ENCODE data around the gene ZNF837. TPM values are rescaled to one million over a fixed set of nuclear protein-coding genes. Genes with fewer than 3 reads are reported as not detected.

ZNF837 gene
- total RNA-seq, 1 donor from 2014 or later = 1.1 TPM

DNA sequence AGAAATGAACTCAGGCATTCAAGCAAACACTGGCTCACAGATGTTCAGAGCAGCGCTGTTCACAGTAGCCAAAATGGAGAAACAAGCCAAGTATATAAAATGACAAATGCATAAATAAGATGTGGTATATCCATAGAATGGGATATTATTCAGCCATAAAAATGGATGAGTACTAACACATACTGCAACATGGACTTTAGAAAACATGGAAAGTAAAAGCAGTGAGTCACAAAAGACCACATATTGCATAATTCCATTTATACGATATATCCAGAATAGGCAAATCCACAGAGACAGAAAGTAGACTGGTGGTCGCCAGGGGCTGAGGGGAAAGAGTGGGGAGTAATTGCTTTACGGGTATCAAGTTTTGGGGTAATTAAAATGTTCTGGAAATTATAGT lies 6.6 kb downstream of the ZNF837 start:
- intact Hi-C loops (cut with micrococcal nuclease) = no loop called here

- intact Hi-C loops (cut with micrococcal nuclease) = no loop called here
Observed at GRCh38 chr19:58372311-58373133, 8.3 kb downstream of the ZNF837 start.

- intact Hi-C loops (cut with micrococcal nuclease) = no loop called here
Observed at GRCh38 chr19:58368561-58369360, 12.1 kb downstream of the ZNF837 start.

DNA sequence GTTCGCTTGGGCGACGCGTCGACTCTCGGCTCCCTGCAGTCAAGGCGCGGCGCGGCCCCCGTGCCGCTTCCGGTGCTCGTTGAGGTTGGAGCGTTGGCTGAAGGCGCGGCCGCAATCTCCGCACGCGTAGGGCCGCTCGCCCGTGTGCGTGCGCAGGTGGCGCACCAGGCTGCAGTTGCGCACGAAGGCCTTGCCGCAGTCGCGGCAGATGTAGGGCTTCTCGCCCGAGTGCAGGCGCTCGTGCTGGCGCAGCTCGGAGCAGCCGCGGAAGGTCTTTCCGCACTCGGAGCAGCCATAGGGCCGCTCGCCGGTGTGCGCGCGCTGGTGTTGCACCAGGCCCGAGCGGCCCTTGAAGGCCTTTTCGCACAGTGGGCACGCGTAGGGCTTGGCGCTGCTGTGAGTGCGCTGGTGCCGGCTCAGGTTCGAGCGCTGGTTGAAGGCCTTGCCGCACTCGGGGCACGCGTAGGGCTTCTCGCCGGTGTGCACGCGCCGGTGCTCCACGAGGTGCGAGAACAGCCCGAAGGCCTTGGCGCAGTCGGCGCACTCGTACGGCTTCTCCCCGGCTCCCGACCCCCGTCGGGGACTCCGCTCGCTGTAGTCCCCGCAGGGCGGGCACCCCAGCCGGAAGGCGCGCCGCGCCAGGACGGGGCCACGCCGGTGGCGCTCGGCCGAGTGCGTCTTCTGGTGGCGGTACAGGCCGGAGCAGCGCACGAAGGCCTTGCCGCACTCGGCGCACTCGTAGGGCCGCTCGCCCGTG lies 13.0 kb downstream of the ZNF837 start:
- intact Hi-C loops (cut with micrococcal nuclease) = no loop called here

DNA sequence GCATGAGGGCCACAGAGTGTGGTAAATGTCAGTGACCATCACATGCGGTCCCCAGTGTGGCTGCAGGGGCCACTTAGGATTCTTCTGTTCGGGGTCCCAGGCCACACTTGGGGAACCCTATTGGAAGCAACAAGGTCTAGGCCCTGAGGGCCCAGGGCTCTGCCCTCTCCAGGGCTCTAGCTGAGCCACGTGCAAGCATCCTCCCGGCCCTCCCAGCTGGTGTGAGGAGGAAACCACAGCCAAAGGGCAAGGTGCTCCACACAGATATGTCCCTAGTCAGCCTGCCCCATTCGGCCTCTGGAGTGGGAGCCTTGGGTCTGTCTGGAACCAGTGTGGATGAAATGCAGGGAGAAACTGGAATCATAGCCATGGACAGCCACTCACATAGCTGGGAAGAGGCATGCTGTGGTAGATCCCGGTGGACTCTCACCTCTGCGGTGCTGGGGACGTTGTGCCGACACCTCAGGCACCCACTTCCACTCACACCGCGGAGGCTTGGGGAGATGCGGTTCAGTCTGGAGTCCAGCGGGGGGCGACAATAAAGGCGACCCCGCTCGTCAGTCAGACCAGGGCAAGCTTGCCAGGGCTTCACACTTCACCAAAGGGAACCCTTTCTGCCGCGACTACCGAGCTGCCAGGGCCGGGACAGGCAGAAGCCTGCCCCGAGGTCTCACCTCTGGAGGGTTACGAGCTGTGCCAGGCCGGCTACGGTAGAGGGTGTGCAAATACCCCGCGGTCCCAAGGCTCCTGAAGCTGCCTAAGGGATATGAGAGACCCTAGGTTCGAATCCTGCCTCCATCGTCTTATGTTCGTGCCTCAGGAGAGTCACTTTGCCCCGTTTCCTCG lies 14.0 kb downstream of the ZNF837 start:
- intact Hi-C loops (cut with micrococcal nuclease) = no loop called here

DNA sequence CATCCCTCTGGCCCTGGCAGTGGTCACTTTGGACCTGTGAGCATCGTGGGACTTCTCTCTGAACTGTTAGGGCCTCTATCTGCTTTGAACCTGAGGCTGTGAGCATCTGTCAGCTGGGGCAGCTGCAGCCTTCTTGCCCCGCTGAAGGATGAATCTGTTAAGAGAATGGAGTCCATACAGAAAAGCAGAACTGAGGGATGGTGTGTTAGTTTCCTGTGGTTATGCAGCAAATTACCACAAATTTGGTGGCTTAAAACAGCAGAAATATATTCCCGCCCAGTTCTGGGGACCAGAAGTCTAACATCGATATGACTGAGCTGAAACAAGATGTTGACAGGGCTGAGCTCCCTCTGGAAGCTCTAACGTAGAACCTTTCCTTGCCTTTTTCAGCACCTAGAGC lies 16.7 kb downstream of the ZNF837 start:
- intact Hi-C loops (cut with micrococcal nuclease) = no loop called here

- intact Hi-C loops (cut with micrococcal nuclease) = loop anchor here (1.0 kb wide), 12 partner anchors 15 to 182 kb away; partner anchors contain the start of genes ERVK3-1, RPS5, TRIM28 and ZBTB45
Observed at GRCh38 chr19:58362272-58362994, 18.4 kb downstream of the ZNF837 start, which contains the start of gene ZNF497. Gene ZNF497 (minus strand): TSS chr19:58362751. CDS start chr19:58357635, 5,116 bp downstream.

DNA sequence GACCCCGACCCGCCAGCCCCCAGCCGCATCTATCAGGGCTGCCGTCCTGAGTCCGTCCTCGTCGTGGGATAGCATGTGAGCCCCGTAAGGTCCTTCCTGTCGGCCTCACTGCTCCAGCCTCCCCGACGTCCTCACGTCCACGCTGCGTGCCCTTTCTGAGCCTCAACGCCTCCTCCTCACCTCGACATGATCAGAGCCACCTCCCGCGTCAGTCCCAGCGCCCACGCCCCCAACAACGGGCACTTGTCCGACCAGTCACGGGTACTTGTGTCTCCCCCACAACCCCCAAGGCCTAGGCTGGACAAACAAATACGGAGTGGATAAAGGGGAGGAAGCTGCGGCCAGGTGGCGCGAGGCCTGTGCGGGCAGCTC lies 18.9 kb downstream of the ZNF837 start:
- intact Hi-C loops (cut with micrococcal nuclease) = loop anchor here (1.0 kb wide), 12 partner anchors 15 to 182 kb away; partner anchors contain the start of genes ERVK3-1, RPS5, TRIM28 and ZBTB45

GRCh38 chr19:58357481-58358145 lies 23.2 kb downstream of the ZNF837 start:
- intact Hi-C loops (cut with micrococcal nuclease) = no loop called here

GRCh38 chr19:58356766-58357480 lies 23.9 kb downstream of the ZNF837 start:
- intact Hi-C loops (cut with micrococcal nuclease) = loop anchor here (1.0 kb wide), 1 partner anchor 10 kb away; no protein-coding TSS in a partner anchor

GRCh38 chr19:58355908-58356765 lies 24.7 kb downstream of the ZNF837 start:
- intact Hi-C loops (cut with micrococcal nuclease) = loop anchor here (1.0 kb wide), 1 partner anchor 9 kb away; no protein-coding TSS in a partner anchor

DNA sequence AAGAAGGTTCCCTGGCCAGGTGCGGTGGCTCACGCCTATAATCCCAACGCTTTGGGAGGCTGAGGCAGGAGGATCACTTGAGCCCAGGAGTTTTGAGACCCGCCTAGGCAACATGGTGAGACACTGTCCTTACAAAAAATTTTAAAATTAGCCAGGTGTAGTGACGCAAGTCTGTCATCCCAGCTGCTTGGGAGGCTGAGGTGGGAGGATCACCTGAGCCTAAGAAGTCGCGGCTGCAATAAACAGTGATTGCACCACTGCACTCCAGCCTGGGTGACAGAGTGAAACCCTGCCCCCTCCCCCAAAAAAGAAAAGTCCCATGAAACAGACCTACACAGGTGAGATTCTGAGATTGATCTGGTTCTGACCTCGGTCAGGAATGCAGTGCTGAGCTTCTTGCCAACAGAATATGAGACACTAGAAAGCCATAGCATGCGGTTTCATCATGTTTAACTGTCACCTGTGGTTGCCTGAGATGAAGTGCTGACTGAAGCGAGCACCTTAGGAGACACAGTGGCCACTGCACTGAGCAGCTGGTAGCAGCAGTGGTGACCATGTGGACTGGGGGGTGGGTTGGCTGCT lies 25.5 kb downstream of the ZNF837 start:
- intact Hi-C loops (cut with micrococcal nuclease) = no loop called here

DNA sequence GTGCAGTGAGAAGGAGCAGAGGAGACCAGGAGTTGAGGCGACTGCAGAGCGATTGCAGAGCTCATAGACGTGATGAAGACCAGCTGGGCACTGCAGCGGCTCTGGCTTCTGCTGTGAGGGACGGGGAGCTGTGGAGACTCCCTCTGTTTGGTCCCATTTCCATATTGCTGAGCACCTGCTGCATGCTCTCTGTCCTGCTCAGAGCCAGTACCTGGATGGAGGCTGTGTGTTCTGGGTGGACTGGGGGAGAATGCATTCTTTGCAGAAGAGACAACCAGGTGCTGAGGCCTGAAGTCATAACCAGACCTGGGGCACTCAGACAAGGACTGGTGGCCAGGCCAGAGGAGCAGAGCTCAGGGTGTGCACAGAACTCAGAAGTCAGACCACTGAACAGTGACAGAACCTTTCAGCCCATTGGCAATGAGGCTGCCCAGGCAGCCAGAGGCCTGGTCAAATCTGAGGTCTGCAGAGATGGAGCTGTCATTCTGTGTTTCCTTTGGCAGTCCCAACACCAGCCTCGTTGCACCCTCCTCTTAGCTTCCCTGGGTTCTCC lies 26.3 kb downstream of the ZNF837 start:
- intact Hi-C loops (cut with micrococcal nuclease) = no loop called here

DNA sequence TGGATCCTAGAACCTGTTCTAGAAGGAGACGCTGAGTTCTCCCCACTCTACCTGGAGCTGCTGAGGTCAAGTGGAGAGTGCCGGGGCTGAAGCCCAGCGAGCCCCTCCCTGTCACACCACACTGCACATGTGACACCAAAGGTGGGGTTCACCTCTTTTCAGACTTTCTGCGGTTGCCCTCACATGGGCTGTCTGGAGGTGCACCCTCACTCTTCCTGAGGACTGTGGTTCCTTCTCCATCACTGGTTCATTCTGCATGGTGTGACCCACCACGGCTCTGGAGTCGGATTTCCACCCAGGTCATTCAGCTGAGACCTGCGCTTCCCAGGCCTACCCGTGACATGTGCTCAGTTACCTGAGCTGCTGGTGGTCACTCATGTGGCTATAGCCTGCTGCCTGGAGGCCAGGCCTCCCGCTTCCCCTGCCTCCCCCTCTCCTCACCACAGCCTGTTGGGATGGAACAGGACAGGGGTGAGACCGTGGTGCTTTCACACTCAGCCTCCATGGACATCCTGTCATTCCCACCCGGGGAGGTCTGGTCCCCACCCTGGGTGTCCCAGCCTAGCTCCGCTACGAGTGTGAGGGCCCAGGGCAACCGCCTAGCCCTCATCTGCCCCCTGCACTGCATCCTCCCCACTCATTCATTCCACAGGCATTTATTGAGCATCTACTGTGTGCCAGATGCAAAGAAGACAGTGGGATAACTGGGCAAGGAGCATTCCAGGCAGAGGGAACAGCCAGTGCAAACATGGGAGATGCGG lies 26.9 kb downstream of the ZNF837 start:
- intact Hi-C loops (cut with micrococcal nuclease) = loop anchor here (1.0 kb wide), 1 partner anchor 25 kb away; no protein-coding TSS in a partner anchor

- intact Hi-C loops (cut with micrococcal nuclease) = loop anchor here (1.0 kb wide), 1 partner anchor 24 kb away; no protein-coding TSS in a partner anchor
Observed at GRCh38 chr19:58352760-58353671, 27.8 kb downstream of the ZNF837 start, which contains the start of gene A1BG. Gene A1BG (minus strand): TSS chr19:58353492. CDS start chr19:58353437, 55 bp downstream.
